GM12874 (cell line): ENCODE data around the gene SLIT3.

Experiments used
- CTCF ChIP-seq: IDR thresholded peaks from 2 replicates; pipeline ENCODE4 v1.5.1; 2011; ENCODE audit warnings: low read depth, mild to moderate bottlenecking, control low read depth, low read length, moderate library complexity; ENCODE audit not compliant: insufficient read depth

Gene SLIT3

GRCh38 chr5:168612123-168612522 lies 688.8 kb downstream of the SLIT3 start:
- TF ChIP-seq CTCF: no peak
